H1 (cell line): ENCODE results near the gene CACNB4. TPM values are rescaled to one million over a fixed set of nuclear protein-coding genes. Genes with fewer than 3 reads are reported as not detected.

ENCODE experiments used
- CTCF ChIA-PET: fragments of 300-600 bp; sonication (Branson Sonifier 250); formaldehyde crosslinking; loops from one replicate; lab custom pipeline; 2021; ENCODE audit not compliant: partially characterized antibody; lab: Charles Lee
- POLR2A ChIA-PET: fragments of 300-600 bp; sonication (Branson Sonifier 250); formaldehyde crosslinking; loops from one replicate; lab custom pipeline; 2021; ENCODE audit warnings: inconsistent platforms; ENCODE audit not compliant: partially characterized antibody; lab: Charles Lee
- DNase-seq, 2 experiments: peaks; one replicate each; pipeline versions ENCODE4 v3.0.0 to v3.0.0-alpha.2; 2010 to 2022; ENCODE audit warnings: low spot score in 2 of 2, low read depth in 1 of 2, mixed read lengths in 1 of 2
- FAIRE-seq: peaks from 2 replicates; lab custom pipeline; 2011; peaks lifted over from hg19 to GRCh38; lab: Jason Lieb, UNC
- H2AFZ ChIP-seq: 2 replicates; pipeline ENCODE4 v1.8.1; 2012; ENCODE audit warnings: low read length, inconsistent platforms
- H2AK5ac ChIP-seq: 2 replicates; pipeline ENCODE4 v1.6.1; 2013; ENCODE audit warnings: low read depth, low read length
- H2BK120ac ChIP-seq: replicated peaks from 2 replicates; pipeline ENCODE3; 2013; ENCODE audit warnings: low read depth, low read length, inconsistent platforms
- H2BK12ac ChIP-seq: 2 replicates; pipeline ENCODE4 v1.6.1; 2013; ENCODE audit warnings: low read depth, low read length
- H2BK15ac ChIP-seq: 2 replicates; pipeline ENCODE4 v1.6.1; 2013; ENCODE audit warnings: low read length
- H2BK20ac ChIP-seq: 2 replicates; pipeline ENCODE4 v1.6.1; 2013; ENCODE audit warnings: low read length
- H2BK5ac ChIP-seq: 2 replicates; pipeline ENCODE4 v1.6.1; 2013; ENCODE audit warnings: low read depth, low read length
- H3K14ac ChIP-seq: 2 replicates; pipeline ENCODE4 v1.6.1; 2013; ENCODE audit warnings: inconsistent platforms; ENCODE audit not compliant: insufficient read length
- H3K18ac ChIP-seq: 2 replicates; pipeline ENCODE4 v1.6.1; 2013; ENCODE audit warnings: low read length; ENCODE audit errors: extremely low read depth
- H3K23ac ChIP-seq: 2 replicates; pipeline ENCODE4 v1.6.1; 2013; ENCODE audit warnings: inconsistent platforms; ENCODE audit not compliant: insufficient read length
- H3K23me2 ChIP-seq: 2 replicates; pipeline ENCODE4 v1.6.1; 2013; ENCODE audit warnings: low read depth, low read length
- H3K27ac ChIP-seq: 2 replicates; pipeline ENCODE4 v1.6.1; 2011; ENCODE audit warnings: low read depth, low read length, inconsistent platforms
- H3K27me3 ChIP-seq, 4 experiments: replicated peaks in 1 of 4; 1 replicate in 1 of 4; 2 replicates in 3 of 4; pipeline versions ENCODE4 v1.6.1 to v1.8.1; 2011 to 2013; ENCODE audit warnings: low read length in 3 of 4, mild to moderate bottlenecking in 3 of 4, inconsistent platforms in 2 of 4, mixed read lengths in 2 of 4, moderate library complexity in 1 of 4; ENCODE audit not compliant: control insufficient read depth in 3 of 4, insufficient read depth in 3 of 4; ENCODE audit errors: extremely low read depth in 1 of 4
- H3K36me3 ChIP-seq, 4 experiments: 2 replicates each; pipeline versions ENCODE4 v1.6.1 to v1.8.1; 2011 to 2013; ENCODE audit warnings: mild to moderate bottlenecking in 4 of 4, low read length in 3 of 4, moderate library complexity in 2 of 4, control low read depth in 1 of 4, inconsistent platforms in 1 of 4; ENCODE audit not compliant: insufficient read depth in 4 of 4, control insufficient read depth in 2 of 4
- H3K4ac ChIP-seq: replicated peaks from 2 replicates; pipeline ENCODE3; 2013; ENCODE audit warnings: low read length, low read depth, mixed read lengths, inconsistent platforms; ENCODE audit not compliant: insufficient read length
- H3K4me1 ChIP-seq, 4 experiments: replicated peaks in 1 of 4; 1 replicate in 1 of 4; 2 replicates in 3 of 4; pipeline versions ENCODE4 v1.6.1 to v1.8.1; 2011 to 2013; ENCODE audit warnings: low read length in 3 of 4, inconsistent platforms in 2 of 4, mixed read lengths in 1 of 4; ENCODE audit not compliant: insufficient read depth in 4 of 4, control insufficient read depth in 3 of 4
- H3K4me2 ChIP-seq, 2 experiments: 2 replicates each; pipeline versions ENCODE4 v1.6.1 to v1.8.1; 2011 to 2013; ENCODE audit warnings: low read depth in 2 of 2, low read length in 2 of 2, control low read depth in 1 of 2, inconsistent platforms in 1 of 2, mild to moderate bottlenecking in 1 of 2; ENCODE audit not compliant: insufficient read depth in 1 of 2
- H3K4me3 ChIP-seq, 4 experiments: fragments of 200-600, 300-600 bp in 1 of 4; sonication (generic), shearing (Covaris generic), sonication (Bioruptor Twin) in 1 of 4; 2 replicates each; pipeline versions ENCODE4 v1.5.1 to v1.8.1; 2011 to 2016; ENCODE audit warnings: low read length in 4 of 4, low read depth in 3 of 4, control low read depth in 2 of 4, inconsistent platforms in 2 of 4, mild to moderate bottlenecking in 2 of 4, mixed read lengths in 1 of 4, moderate library complexity in 1 of 4; ENCODE audit not compliant: insufficient read depth in 2 of 4; ENCODE audit errors: extremely low read depth in 1 of 4
- H3K56ac ChIP-seq: replicated peaks from 2 replicates; pipeline ENCODE3; 2013; ENCODE audit warnings: low read depth, mild to moderate bottlenecking, mixed read lengths, low read length, inconsistent platforms; ENCODE audit not compliant: insufficient read length
- H3K79me1 ChIP-seq: 2 replicates; pipeline ENCODE4 v1.6.1; 2013; ENCODE audit warnings: low read depth, low read length, control low read depth
- H3K79me2 ChIP-seq, 2 experiments: 2 replicates each; pipeline versions ENCODE4 v1.6.1 to v1.8.1; 2012 to 2013; ENCODE audit warnings: low read length in 2 of 2, mild to moderate bottlenecking in 2 of 2, inconsistent platforms in 1 of 2; ENCODE audit not compliant: insufficient read depth in 2 of 2, control insufficient read depth in 1 of 2
- H3K9ac ChIP-seq, 4 experiments: replicated peaks in 1 of 4; 1 replicate in 1 of 4; 2 replicates in 3 of 4; pipeline versions ENCODE4 v1.6.1 to v1.8.1; 2011 to 2013; ENCODE audit warnings: low read depth in 3 of 4, low read length in 3 of 4, control low read depth in 2 of 4, mild to moderate bottlenecking in 2 of 4, moderate library complexity in 2 of 4, inconsistent platforms in 1 of 4; ENCODE audit errors: extremely low read depth in 1 of 4
- H3K9me3 ChIP-seq, 2 experiments: 2 replicates each; pipeline versions ENCODE4 v1.6.1 to v1.8.1; 2012 to 2013; ENCODE audit warnings: mild to moderate bottlenecking in 2 of 2, moderate library complexity in 2 of 2, control low read depth in 1 of 2, inconsistent platforms in 1 of 2, low read depth in 1 of 2, low read length in 1 of 2, mixed read lengths in 1 of 2; ENCODE audit not compliant: insufficient read depth in 2 of 2
- H4K20me1 ChIP-seq, 2 experiments: replicated peaks in 1 of 2; 2 replicates each; pipeline versions ENCODE3 to v1.8.1; 2011 to 2013; ENCODE audit warnings: inconsistent platforms in 2 of 2, low read length in 2 of 2, mild to moderate bottlenecking in 1 of 2; ENCODE audit not compliant: insufficient read depth in 2 of 2, control insufficient read depth in 1 of 2
- H4K5ac ChIP-seq: 2 replicates; pipeline ENCODE4 v1.6.1; 2013; ENCODE audit warnings: low read length, low read depth, mixed read lengths, inconsistent platforms; ENCODE audit not compliant: insufficient read length
- H4K8ac ChIP-seq: 2 replicates; pipeline ENCODE4 v1.8.0; 2013; ENCODE audit warnings: mild to moderate bottlenecking, moderate library complexity, low read length, inconsistent platforms; ENCODE audit not compliant: insufficient read depth; ENCODE audit errors: extremely low read depth
- H4K91ac ChIP-seq: replicated peaks from 2 replicates; pipeline ENCODE3; 2013; ENCODE audit warnings: low read length, mixed read lengths, inconsistent platforms; ENCODE audit not compliant: insufficient read length
- ATF2 ChIP-seq: IDR thresholded peaks from 2 replicates; pipeline ENCODE4 v1.6.1; 2012; ENCODE audit warnings: low read length, inconsistent platforms
- BACH1 ChIP-seq: IDR thresholded peaks from 2 replicates; pipeline ENCODE4 v1.6.1; 2012; ENCODE audit warnings: low read length, improper control_type of control experiment
- BRCA1 ChIP-seq: IDR thresholded peaks from 2 replicates; pipeline ENCODE4 v1.6.1; 2012; ENCODE audit warnings: low read depth, low read length, improper control_type of control experiment
- EZH2 ChIP-seq: fragments of 200-600 bp; sonication (generic); IDR thresholded peaks from 2 replicates; pipeline ENCODE4 v1.7.1; 2012; ENCODE audit warnings: low read depth, mild to moderate bottlenecking, moderate library complexity, low read length, inconsistent platforms; ENCODE audit not compliant: severe bottlenecking
- GTF2F1 ChIP-seq: IDR thresholded peaks from 2 replicates; pipeline ENCODE4 v1.6.1; 2012; ENCODE audit warnings: low read depth, low read length, improper control_type of control experiment, borderline replicate concordance
- POLR2AphosphoS5 ChIP-seq: IDR thresholded peaks from 2 replicates; pipeline ENCODE4 v1.6.1; 2011; ENCODE audit warnings: low read depth, low read length
- POU5F1 ChIP-seq: IDR thresholded peaks from 2 replicates; pipeline ENCODE4 v1.6.1; 2011; ENCODE audit warnings: low read depth, mild to moderate bottlenecking, low read length, moderate library complexity
- RNF2 ChIP-seq: fragments of 200-900, 300-1000 bp; sonication (generic); IDR thresholded peaks from 2 replicates; pipeline ENCODE4 v1.7.1; 2016; ENCODE audit warnings: borderline replicate concordance, low read depth, mild to moderate bottlenecking, antibody characterized with exemption, low read length; ENCODE audit not compliant: poor library complexity, severe bottlenecking; ENCODE audit errors: missing control alignments
- SIX5 ChIP-seq: IDR thresholded peaks from 2 replicates; pipeline ENCODE4 v1.6.1; 2011; ENCODE audit warnings: mild to moderate bottlenecking, low read depth, low read length
- SP1 ChIP-seq: IDR thresholded peaks from 2 replicates; pipeline ENCODE4 v1.6.1; 2011; ENCODE audit warnings: low read depth, low read length
- SUZ12 ChIP-seq: fragments of 200-600 bp; sonication (generic); IDR thresholded peaks from 2 replicates; pipeline ENCODE4 v1.6.1; 2012; ENCODE audit warnings: mild to moderate bottlenecking, inconsistent platforms, low read length, moderate library complexity, mixed read lengths
- WGBS, 2 experiments: shearing (Covaris generic) in 1 of 2; methylation state at CpG; one replicate each; pipeline versions ENCODE4 v1.1.6 to v1.1.7; 2013 to 2015; ENCODE audit warnings: low lambda C conversion rate in 2 of 2, mixed read lengths in 2 of 2, inconsistent platforms in 1 of 2, low coverage in 1 of 2, missing lambda C conversion rate in 1 of 2; ENCODE audit not compliant: insufficient replicate concordance in 2 of 2, insufficient coverage in 1 of 2, insufficient read length in 1 of 2; ENCODE audit errors: extremely low coverage in 1 of 2, missing lambda C conversion rate in 1 of 2; 5-methylcytosine and 5-hydroxymethylcytosine counted together
- polyA plus RNA-seq, 7 experiments: library from polyadenylated mRNA; depleted of rRNA in 3 of 7; stranded (reverse) in 5 of 7; unstranded in 2 of 7; fragments of >200 nt in 5 of 7; fragments of 200-250 nt in 2 of 7; gene quantifications; 1 replicate in 5 of 7; 2 replicates in 1 of 7; 4 replicates in 1 of 7; pipeline versions ENCODE4 v1.2.1 to v1.2.3, GENCODE V29; 2011 to 2013; ENCODE audit warnings: missing spikeins in 2 of 7, mixed read lengths in 2 of 7
- total RNA-seq: library from RNA; stranded (reverse); fragmentation: NEBNext Ultra II Directional; extraction: Animal tissue kit (Norgen Biotek cat#: 25700); gene quantifications from 2 replicates; pipeline ENCODE4 v1.2.1, GENCODE V29; 2021

Gene CACNB4
- total and polyA plus RNA-seq, 2 of the 8 experiments (the other 6 are each of a cell fraction or from before 2014, with no cell fraction given), result 2.0 to 4.0 TPM

GRCh38 chr2:152072011-152072410 lies 26.8 kb downstream of the CACNB4 start:
- FAIRE-seq (no peak), DNase-seq (no peak)
- Histone ChIP-seq H3K4me3 (no peak overlapping the region), H2BK12ac (no peak overlapping the region), H3K27ac (no peak overlapping the region), H3K9ac (no peak overlapping the region), H3K4ac (no peak overlapping the region), H4K8ac (no peak overlapping the region), H3K27me3 (no peaks in the 10 kb centered on the region), H2BK20ac (no peak overlapping the region), H3K18ac (no peak overlapping the region), H4K20me1 (peaks cover 0 to 4% of the 10 kb centered on the region in 2 experiments), H3K23ac (no peak overlapping the region), H2AFZ (no peak overlapping the region), H3K56ac (no peak overlapping the region), H3K79me1 (peaks cover 2% of the 10 kb centered on the region; the same call in 1 of the 2 replicates), H4K5ac (no peak overlapping the region), H2BK120ac (no peak overlapping the region), H3K14ac (no peak overlapping the region), H3K36me3 (no peaks in the 10 kb centered on the region), H2BK15ac (no peak overlapping the region), H3K4me1 (peaks cover 0 to 8% (median 0%) of the 10 kb centered on the region in 4 experiments; a peak in 2 of 7 replicates), H2BK5ac (no peak overlapping the region), H4K91ac (no peak overlapping the region), H2AK5ac (no peak overlapping the region), H3K79me2 (no peaks in the 10 kb centered on the region), H3K9me3 (no peaks in the 10 kb centered on the region), H3K23me2 (peaks cover 10% of the 10 kb centered on the region; the same call in 1 of the 2 replicates), H3K4me2 (no peak overlapping the region)
- ChIA-PET POLR2A (no interaction called here), CTCF (interaction anchor here (0.7 to 1.4 kb wide), 5 partner anchors 9 to 484 kb away, joined by 3 to 4 read pairs (median 3); no protein-coding TSS in a partner anchor)
- WGBS, 2 experiments, result 92% methylated on average over 2 of the region's 2 CpGs; no CpG with 5 or more reads in 1 of the 2 experiments
- TF ChIP-seq BRCA1 (no peak), SUZ12 (no peak), SP1 (no peak), POLR2AphosphoS5 (no peak), EZH2 (no peak), BACH1 (no peak), RNF2 (no peak), SIX5 (no peak), ATF2 (no peak), POU5F1 (no peak), GTF2F1 (no peak)
